ENCODE results near the gene PIGP. TPM values are rescaled to one million over a fixed set of nuclear protein-coding genes. Genes with fewer than 3 reads are reported as not detected.

PIGP gene
- total RNA-seq: 6.9 and 12.7 TPM in 2 replicates

DNA sequence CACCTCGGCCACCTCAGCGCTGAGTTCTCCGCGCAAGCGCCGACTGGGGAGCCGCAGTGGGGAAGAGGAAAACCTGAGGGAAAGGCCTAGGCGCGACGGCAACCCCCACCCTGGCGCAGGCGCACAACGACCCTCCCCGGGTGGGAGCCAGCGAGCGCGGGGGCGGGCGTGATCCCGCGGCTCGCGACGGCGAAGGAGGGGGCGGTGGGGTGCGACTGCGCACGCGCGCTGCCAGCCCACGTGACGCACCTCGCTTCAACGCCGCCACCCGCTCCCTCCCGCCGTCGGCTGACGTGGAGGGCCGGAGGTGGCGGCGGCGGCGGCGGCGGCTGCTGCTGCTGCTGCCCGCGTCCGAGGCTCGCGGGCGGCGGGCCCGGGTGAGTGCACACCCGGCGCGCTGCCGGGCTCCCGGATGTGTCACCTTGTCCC lies at the start of gene PIGP, which contains the start of gene TTC3:
Gene PIGP (minus strand): TSS at position 84 of the 429 bp plus-strand sequence. CDS start 556 bp downstream, outside the sequence.
Gene TTC3 (plus strand): TSS at position 267 of the 429 bp plus-strand sequence. CDS start 14,004 bp downstream, outside the sequence.

Other genes with a start within 250 kb of the PIGP start
- 35.7 and 39.4 TPM in 2 replicates for gene HLCS, start 106.4 kb downstream of the PIGP start, total RNA-seq
- not detected in 2 replicates for gene RIPPLY3, start 66.4 kb downstream of the PIGP start, total RNA-seq
- gene TTC3, start 183 bp upstream of the PIGP start, total RNA-seq: 178 and 218 TPM in 2 replicates
- 74.6 and 85.9 TPM in 2 replicates for gene VPS26C, start 194.3 kb upstream of the PIGP start, total RNA-seq